ENCODE results near the gene ATG4D.

- TF ChIP-seq CTCF (IDR thresholded peaks at IDR 0.05): no peak
- no peak for TF ChIP-seq POLR2A (IDR thresholded peaks at IDR 0.05)
Observed at GRCh38 chr19:10514211-10515145, 29.2 kb upstream of the ATG4D start.
